ENCODE results near the gene C14orf93.
"Not testable (repeated sequence)": the region's sequence is repeated elsewhere in the genome, so short reads cannot be mapped to it uniquely, and the experiment has no call there.

C14orf93 gene

GRCh38 chr14:23018107-23018506 lies 8.2 kb upstream of the C14orf93 start:
- DNase-seq, result no peak

DNA sequence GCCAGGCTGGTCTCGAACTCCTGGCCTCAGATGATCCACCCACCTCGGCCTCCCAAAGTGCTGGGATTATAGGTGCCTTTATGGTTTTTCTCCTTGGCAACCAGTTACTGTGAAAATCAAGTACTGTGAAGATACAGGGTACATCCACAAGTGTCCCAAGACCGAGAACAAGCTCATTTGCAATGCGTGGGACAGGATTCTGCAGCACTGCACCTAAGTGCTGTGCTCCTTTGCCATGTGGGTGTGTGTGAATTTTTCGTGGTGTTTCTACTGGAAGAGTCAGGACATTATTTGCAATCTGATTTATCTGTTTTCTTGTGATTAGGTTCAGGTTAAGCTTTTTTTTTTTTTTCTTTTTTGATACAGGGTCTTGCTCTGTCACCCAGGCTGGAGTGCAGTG lies 7.1 kb upstream of the C14orf93 start:
- DNase-seq, result no peak

- DNase-seq, result no peak
Observed at GRCh38 chr14:23015618-23016017, 5.7 kb upstream of the C14orf93 start.

GRCh38 chr14:23013749-23014054 lies 3.8 kb upstream of the C14orf93 start:
- not testable (repeated sequence) for DNase-seq

DNA sequence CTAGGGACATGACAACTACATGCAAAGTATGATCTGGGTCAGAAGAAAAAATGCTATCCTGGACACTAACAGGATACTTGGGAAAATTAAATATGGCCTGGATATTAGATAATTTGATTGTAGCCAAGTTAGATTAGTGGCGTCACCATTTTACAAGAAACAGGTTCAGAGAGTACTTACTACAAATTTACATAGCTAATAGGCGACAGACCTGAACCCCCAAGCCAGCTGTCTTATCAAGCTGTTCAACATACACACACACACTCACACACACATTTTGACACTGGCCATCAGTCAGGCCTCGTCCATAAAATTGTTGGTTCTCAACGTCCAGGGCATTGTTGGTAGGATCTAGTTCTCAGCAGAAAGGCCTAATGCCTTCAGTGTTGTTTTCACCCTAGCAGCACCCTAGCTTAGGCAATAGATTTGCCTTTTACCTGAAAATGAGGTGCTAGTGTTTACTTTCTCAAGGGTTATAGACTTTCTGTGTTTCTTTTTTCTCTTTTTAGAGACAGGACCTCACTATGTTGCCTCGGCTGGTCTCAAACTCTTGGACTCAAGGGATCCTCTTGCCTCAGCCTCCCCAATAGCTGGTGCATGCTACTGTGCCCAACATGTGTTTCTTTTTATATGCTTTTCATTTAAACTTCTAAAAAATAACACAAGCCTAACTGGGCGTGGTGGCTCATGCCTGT lies 3.3 kb upstream of the C14orf93 start:
- no peak for DNase-seq

GRCh38 chr14:23009483-23009938 lies 432 bp downstream of the C14orf93 start:
- DNase-seq, result no peak

DNA sequence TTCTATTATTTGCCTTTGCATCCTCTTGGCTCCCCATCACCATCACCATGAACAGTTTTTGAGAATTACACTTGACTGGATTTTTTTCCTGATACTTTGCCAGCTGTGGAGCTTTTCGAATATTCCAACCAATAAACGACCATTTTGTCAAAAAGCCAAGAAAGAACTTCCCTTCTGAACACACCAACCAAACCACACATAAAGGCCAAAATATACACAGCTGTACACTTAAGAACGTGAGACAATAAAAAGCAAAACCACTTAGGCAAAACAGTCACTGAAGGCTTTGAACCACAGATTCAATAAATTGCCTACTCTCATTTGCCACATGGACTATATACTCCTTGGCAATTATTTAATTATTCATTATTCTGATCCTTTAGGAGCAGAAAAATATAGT lies 1.1 kb downstream of the C14orf93 start:
- no peak for DNase-seq

- DNase-seq, result peak; percentile 84 to 95 (median 92)
Observed at GRCh38 chr14:23006544-23007419, 3.2 kb downstream of the C14orf93 start.

DNA sequence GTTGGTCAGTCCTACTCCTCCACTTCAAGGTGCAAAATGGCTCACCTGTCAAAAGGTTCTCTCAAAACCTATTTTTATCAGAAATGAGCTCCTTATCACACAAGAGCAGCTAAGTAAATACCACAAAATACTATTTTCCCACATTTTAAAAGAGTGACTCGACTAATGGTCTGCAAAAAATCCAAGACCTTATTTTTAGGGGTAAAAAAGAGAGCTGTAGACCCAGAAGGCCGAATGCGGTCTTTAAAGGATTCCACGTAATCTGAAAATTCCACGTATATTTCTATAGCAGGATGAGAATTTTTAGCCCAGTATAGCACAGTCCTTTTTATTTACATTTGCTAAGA lies 3.8 kb downstream of the C14orf93 start:
- no peak for DNase-seq

DNA sequence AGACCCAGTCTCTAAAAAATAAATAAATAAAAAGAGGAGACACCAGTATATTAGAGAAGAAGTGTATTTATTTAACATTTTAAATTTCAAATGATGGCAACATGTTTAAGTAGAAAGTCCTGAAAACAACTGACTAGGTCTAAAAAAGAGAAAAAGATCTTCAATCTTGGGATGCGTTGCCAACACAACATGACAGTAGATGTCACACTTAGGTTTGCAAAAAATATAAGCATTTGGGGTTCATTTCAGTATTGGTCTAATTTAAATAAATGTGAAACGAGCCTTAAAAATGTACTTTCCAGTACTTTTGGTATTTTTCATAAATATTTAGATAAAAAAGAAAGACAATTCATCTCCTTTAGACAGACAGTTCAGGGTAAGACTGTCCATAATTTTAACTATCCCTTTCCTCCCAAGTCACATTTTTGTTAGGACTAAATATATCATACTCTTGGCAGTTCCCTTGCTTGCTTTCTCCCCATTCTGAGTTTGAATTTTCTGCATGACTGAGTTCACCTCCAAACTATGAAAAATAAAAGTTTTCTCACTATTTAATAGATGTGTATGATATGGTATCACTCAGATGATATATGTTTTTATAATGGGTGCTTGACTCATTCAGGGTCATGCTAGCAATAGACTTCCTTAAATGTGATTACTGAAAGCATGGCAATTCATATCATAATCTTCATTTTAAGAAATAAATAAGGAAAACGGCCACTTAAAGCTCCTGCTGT lies 4.3 kb downstream of the C14orf93 start:
- no peak for DNase-seq

DNA sequence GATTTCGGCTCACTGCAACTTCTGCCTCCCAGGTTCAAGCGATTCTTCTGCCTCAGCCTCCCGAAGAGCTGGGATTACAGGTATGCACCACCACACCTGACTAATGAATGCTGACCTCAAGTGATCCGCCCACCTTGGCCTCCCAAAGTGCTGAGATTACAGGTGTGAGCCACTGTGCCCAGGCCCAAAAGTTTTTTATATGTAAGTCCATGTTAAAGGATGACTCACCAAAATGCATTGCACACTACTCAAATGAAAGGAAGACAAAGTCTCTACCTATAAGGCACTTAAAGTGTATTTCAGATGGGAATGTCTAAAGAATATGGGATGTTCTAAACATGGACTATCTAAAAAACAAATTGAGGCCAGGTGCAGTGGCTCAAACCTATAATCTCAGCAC lies 5.7 kb downstream of the C14orf93 start:
- DNase-seq, result not testable (repeated sequence)

DNA sequence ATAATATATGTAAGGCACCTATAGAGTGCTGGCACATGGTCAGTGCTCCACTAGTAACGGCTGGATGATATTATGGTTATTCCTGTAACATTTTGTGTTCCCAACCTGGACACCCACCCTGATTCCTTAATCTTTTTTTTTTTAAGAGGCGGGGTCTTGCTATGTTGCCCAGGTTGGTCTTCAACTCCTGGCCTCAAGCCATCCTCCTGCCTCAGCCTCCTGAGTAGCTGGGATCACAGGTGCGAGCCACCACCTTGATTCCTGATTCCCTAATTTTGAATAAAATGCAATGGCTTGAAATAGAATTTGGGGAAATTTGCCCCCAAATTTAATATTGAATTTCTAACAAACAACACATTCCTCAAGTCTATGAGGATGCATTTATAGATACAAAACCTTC lies 7.4 kb downstream of the C14orf93 start:
- no peak for DNase-seq

- no peak for DNase-seq
Observed at GRCh38 chr14:23000860-23001259, 9.1 kb downstream of the C14orf93 start.

DNA sequence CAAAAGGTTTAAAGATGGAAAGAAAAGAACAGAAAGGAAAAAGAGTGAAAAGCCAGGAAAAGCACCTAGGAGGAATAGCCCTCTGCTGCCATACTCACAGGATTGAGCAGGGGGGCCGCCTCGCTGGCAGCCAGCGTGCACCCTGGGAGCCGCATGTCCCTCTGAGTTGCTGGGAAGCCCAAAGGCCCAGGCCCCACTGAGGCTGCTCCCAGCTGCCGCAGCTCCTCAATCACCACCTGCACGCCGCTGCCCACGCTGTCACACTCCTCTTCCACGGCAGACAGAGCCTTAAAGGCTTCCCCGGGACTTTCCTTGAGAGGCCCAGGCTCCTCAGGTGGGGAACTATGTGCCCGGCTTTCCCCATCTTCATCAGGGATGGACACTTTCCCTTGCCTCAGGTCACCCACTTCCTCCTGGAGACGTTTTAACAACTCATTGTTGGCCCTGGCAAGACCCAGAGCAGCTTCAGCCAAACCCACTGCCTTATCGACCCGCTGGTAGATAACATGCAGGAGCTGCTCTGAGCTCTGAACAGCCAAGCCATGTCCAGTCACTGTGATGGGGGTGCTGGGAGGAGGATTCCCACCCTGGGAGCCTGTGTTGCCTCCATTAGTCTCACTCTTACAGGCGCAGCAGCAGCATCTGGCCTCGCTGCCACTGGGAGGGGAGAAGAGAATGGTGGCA lies 11.5 kb downstream of the C14orf93 start:
- no peak for DNase-seq

DNA sequence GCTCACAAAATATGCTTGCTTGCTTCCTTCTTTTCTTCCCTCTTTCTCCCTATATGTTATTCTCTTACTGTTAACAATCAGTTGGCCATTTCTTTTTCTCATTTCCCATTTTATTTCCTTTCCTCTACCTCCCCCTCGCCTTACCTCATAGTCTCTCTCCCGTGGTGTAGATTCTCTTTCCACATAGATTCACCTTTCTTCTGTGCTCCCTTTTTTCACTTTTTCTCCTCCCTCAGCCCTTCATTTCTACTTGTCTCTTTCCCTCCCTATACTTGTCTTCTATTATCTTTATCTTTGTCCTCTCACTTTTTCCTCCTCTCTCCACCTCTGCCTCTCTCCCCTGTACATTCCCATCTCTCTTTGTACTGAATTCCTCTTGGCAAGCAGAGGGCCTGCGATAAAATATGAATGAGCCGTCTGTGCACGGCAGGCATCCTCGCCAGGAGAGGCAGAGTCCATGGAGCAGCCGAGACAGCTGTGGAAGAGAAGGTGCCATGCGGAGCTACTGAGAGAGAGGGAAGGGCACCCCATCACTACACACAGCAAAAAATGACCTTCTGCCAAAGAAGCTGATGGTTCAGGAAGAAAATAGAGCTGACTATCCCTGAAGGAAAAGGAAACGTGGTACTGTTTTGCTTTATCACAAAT lies 12.1 kb downstream of the C14orf93 start:
- no peak for DNase-seq

DNA sequence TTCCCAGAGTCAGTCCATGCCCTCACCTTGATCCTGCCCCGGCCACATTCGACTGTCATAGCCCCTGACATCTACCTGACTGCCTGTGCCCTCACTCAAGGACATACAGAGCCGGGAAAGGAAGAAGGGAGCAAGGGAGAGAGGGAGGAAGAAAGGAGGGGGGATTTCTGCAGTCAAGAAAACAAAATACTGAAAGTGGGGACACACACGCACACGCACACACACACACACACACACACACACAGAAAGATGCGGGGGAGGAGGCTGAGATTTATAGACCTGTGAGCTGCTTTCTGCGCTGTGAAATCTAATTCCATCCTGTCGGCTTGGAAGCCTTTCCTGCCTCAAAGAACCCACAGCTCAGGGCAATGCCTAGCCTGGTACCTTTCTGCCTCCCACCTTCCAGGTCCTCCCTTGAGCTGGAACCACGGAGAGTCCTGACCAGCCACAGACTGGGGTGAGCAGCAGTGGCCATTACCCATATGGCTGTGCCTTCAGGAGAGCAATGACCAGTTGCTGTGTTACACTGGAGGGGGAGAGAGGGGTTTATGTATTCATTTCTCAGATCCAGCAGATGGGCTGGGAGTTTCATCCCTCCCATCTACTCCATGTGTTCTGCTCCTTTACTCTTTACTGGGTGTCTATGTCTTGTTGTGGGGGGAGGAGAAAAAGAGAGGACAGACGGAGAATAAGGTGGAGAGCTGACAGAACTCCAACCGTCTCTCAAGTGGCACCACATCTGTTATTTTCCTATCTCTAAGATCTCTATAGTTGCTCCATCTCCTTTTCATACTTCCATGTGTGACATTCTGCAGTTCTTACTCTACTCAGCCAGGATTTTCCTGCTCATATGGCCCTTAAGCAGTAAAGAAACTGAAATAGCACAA lies 12.9 kb downstream of the C14orf93 start:
- DNase-seq, result no peak

GRCh38 chr14:22995889-22996625 lies 13.9 kb downstream of the C14orf93 start:
- DNase-seq, result no peak

DNA sequence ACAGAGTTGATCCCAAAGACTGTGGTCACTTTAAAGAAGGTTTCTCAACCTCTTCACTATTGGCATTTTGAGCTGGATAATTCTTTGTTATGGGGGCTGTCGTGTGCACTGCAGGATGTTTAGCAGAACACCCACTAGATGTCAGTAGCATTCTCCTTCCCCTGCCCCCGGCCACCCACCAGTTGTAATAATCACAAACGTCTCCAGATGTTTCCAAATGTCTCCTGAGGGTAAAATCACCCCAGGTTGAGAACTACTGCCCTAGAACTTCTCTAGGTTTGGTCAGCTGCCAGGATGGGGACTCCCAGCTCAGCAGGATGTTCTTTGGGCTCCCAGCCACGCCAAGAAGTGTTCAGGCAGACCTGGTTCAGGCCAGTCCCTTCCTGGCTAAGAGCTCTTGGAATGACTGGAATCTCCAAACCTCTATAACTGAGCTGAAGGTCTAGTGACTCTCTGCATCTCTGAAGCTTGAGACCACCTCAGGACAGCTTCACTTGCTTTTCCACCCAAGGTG lies 15.1 kb downstream of the C14orf93 start:
- no peak for DNase-seq

GRCh38 chr14:22993517-22993916 lies 16.4 kb downstream of the C14orf93 start:
- no peak for DNase-seq

GRCh38 chr14:22991852-22992251 lies 18.1 kb downstream of the C14orf93 start:
- DNase-seq, result no peak

GRCh38 chr14:22987291-22987690 lies 22.7 kb downstream of the C14orf93 start:
- DNase-seq, result no peak
